Stimulated activated CD4-positive, alpha-beta T cell treated with anti-CD3 and anti-CD28 coated beads, Interleukin-4, amount 100 ng/mL, for 24 hours (primary cell): Measurements from ENCODE around the gene C16orf78.

Source experiments
- DNase-seq: peaks from one replicate; pipeline ENCODE4 v3.0.0-alpha.2; 2020

The C16orf78 gene

GRCh38 chr16:49398761-49399160 lies 25.2 kb downstream of the C16orf78 start:
- no peak for DNase-seq

DNA sequence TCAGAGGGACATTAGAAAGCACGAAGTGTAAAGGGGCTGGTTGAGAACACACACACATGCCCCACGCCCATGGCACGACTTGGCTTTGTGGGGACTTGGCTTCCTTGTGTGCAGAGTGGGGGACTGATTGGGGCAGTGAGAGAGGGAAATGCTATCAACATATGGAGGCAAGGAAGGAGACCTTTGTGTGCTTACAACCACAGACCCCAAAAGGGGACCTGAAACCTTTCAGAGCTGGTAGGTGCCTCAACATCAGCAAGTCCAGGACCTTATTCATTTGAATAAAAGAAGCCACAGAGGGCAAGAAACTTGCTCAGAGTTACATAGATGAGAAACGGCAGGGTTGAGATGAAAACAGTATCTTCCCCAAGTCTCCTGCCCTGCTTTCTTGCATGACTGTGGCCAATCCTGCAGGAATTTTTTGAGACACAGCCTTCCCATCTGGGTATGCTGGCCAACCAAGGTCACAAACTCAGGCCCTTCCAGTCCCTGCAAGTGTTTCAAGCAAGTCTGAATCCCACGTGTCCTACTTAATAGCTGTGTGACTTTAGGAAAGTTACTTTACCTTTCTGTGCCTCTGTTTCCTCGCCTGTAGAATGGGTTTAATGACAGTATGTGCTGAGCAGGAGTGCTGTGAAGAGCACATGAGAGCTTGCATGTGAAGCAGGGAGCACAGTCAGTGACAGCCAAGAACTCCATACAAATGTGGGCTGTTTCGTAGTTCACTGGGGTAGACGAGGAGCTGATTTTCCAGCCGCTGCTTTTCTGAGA lies 26.2 kb downstream of the C16orf78 start:
- no peak for DNase-seq

- no peak for DNase-seq
Observed at GRCh38 chr16:49400611-49401010, 27.0 kb downstream of the C16orf78 start.

DNA sequence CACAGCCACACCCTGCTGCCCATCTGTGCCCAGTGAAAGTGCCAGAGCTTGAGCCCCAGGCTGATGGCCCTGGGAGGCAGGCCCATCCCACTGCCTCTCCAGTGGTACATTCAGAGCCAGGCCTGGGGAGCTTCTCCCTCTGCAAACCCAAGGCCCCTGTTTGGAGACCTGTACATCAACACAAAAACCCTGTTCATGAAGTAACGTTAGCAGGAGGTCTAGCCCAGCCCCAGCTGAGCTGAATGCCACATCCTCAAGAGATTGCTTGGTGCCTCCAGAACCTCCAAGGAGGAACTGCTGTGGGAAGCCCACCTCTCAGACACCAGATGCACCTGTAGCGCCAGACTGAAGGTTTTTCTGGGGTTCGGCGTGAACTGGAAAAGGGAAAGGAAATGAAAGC lies 31.5 kb downstream of the C16orf78 start:
- no peak for DNase-seq

DNA sequence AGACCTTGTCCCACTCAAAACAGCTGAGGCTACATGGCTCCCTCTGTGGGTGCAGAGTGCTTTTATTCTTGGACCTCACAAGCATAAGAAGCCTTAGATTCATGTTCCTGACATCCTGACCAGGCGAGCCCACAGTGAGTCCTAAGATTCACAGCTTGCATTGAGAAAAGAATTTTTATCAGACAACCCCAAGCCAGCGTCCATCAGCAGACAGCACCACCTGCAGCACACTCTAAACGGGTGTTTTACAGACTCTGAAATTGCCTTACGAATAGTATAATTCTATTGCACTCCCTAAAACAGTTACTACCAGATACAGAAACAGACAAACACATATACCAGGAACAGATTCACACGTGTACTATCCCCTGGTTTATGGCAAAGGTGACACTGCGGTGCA lies 31.9 kb downstream of the C16orf78 start:
- no peak for DNase-seq

DNA sequence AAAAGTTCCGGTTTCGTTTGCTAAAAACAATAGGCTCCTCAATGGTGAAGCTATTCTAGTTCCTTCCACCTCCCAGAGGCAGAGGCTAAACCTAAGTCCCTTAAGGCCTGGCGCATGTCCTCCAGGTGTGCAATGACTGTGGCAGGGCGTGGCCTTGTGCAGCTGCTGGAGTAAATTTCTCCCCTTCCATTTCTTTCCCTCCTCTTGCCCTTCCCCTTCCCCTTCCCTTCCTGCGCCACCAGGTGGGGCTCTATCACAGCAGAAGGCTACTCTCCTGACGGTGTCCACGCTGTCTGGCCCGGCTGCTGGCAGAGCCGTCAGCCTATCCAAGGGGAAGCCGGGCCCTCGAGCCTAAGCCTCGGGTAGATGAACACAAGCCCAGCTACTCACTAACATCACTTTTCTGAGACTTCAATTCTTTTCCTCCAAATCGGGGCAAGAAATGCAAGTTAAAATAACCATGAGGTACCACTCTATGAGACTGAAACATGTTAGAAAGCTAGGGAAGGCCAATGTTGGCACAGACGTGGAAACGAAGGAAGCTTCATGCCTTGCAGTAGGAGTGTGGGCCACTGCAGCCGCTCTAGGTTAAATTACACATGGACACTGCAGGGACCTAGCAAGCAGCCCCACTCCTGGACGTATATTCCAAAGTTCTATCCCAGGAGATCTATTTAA lies 34.4 kb downstream of the C16orf78 start:
- peak; percentile 63 for DNase-seq

DNA sequence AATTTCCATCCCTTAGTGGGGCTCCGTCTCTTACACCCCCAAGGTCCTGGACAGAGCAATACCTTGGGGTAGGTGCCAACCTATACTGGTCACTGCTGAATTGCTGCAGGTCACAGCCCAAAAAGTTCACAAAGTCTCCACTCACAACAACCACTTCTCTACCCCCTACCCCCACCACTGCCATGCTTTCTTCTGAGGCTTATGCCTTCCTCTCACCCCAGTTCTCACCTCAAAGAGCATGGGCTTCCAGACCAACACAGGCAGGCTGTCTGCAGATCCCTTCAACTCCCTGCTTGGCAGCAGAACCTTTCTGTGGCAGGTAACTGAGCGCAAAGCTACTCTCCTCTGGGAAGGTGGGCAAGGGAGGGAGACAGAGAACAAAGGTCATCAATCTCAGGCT lies 35.5 kb downstream of the C16orf78 start:
- no peak for DNase-seq

GRCh38 chr16:49410226-49410625 lies 36.6 kb downstream of the C16orf78 start:
- DNase-seq, result no peak

DNA sequence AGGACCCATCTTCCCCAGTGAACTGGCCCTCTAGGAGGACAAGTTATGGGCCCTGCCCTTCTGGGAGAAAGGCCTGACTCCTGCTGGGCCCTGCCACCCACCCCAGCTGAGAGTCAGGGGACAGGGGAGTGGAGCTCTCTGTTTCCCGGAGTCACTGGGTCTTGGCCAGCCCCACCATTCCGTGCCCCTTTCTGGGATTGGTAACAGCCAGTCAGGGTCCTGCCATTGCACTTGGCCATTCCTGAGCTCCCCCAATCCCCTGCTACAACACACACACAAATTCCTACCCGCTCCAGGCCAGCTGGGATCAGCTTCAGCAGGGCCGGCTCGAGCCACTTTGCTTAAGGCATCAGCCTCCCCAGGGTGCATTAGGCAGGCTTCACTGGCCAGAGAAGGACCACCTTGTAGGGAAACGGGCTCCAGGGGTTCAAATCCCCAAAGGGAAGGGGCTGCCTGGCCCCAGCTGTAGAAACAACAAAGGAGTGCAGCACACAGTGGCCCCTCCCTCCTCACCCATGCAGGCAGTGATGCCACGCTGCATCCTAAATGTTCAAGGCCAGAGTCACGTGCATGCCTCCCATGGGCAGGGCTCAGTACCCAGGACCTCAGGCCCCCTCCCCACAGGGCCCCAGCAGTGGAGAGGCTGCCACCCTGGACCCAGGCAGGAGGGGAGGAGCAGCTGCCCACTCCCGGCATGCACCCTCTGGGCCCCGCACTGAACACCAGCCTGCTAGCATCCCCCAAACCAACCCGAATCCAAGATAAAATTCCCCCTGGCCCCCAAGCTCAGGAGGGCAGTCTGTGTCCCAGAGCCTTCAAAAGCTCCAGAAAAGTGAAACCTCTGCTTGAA lies 37.7 kb downstream of the C16orf78 start:
- no peak for DNase-seq

GRCh38 chr16:49414671-49415070 lies 41.1 kb downstream of the C16orf78 start:
- no peak for DNase-seq

DNA sequence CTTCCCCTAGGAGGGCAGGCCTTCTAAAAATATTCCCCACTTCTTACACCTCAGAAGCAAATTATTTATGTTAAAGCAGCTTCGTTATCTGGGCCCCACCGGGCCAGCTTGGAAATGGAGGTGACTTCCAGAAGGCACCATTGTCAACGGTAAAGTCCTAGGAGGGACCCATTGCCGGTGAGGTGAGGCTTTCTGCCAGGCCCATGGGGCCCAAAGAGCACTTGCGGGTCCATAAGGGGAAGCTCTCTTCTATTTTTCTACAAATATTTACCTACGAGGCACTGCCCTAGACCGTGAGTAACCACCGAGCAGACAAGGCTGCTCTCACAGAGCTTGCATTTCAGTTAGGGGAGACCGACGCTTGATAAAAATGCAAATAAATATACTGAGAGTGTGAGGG lies 41.5 kb downstream of the C16orf78 start:
- no peak for DNase-seq

DNA sequence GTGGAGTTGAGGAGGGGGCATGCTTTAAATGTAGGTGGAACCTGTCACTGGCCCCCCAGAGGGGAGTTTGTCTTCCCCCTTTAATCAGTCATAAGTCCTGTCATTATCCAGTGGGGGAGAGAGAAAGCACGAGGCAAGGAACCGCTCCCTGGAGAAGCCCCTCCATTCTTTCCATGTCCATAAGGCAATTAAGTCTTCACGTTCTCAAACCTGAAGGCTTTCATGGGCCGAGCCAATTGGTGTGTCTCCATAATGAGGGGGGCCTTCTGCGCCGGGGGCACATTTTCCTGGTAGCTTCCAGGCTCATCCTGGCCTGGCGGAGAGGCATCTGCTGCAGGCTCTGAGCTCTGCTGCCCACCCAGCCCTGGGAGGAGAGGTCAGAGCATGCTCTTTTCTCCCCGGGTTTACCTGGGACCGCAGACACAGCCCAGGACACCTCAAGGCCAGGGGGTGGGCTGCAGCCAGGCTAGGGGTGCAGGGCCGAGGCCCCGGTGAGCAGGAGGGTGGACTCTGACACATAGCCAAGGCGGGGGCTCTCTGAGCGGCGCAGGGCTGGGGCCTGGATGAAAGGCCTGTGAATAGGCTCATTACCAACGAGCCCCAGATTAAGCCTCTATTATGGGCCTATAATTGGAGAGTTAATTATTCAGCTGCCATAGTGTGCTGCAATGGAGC lies 42.5 kb downstream of the C16orf78 start:
- no peak for DNase-seq

DNA sequence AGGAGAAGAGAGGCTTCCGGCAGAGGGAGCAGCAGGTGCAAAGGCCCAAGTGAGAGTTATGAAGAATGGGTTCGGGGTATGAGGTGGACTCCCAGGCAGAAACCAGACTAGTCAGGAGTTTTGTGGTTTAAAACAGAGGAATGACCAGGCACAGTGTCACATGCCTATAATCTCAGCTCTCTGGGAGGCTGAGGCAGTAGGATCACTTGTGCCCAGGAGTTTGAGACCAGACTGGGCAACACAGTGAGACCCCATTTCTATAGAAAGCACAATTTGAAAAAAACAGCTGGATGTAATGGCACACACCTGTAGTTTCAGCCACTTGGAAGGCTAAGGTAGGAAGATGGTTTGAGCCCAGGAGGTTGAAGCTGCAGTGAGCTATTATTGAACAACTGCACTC lies 43.8 kb downstream of the C16orf78 start:
- no peak for DNase-seq

DNA sequence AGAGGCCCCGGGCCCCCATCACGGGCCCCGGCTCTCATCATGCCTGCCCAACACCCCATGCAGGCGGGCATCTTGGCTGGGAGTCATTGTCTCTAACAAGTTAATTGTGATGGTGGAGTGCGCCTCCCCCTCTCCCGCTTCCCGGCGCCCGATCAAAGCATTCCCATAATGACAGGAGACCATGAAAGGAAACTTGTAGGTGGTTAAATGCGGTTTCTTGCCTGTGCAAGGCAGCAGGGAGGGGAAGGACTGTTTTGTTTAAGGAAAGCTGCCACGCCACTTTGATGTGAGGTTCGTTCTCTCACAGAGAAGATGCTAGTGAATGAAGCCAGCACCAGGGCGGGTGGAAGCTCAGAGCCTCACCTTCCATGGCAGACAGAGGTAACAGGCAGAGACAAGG lies 45.4 kb downstream of the C16orf78 start:
- DNase-seq, result no peak

- DNase-seq, result no peak
Observed at GRCh38 chr16:49419862-49420261, 46.3 kb downstream of the C16orf78 start.

- no peak for DNase-seq
Observed at GRCh38 chr16:49422896-49423295, 49.3 kb downstream of the C16orf78 start.

DNA sequence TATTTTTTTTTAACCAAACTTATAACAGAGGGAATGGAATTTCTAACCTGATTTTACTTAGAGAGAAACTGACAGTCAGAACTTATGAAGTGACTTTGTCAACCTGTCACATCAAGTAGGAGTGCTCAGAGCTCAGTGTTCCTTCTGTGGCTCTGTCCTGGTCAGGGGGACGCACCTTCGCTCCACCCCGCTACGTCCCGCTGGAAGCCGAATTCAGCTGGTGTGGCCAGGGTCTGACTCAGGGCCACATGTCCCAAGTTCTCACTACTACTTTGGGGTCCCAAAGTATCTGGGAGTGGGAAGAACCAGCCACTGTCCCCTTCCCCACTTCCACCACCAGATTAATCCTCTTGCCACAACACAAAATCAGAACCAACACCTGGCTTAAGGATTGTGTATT lies 51.4 kb downstream of the C16orf78 start:
- DNase-seq, result no peak

GRCh38 chr16:49427771-49428170 lies 54.2 kb downstream of the C16orf78 start:
- DNase-seq, result no peak

GRCh38 chr16:49428808-49429207 lies 55.2 kb downstream of the C16orf78 start:
- no peak for DNase-seq

GRCh38 chr16:49431040-49431439 lies 57.4 kb downstream of the C16orf78 start:
- no peak for DNase-seq

DNA sequence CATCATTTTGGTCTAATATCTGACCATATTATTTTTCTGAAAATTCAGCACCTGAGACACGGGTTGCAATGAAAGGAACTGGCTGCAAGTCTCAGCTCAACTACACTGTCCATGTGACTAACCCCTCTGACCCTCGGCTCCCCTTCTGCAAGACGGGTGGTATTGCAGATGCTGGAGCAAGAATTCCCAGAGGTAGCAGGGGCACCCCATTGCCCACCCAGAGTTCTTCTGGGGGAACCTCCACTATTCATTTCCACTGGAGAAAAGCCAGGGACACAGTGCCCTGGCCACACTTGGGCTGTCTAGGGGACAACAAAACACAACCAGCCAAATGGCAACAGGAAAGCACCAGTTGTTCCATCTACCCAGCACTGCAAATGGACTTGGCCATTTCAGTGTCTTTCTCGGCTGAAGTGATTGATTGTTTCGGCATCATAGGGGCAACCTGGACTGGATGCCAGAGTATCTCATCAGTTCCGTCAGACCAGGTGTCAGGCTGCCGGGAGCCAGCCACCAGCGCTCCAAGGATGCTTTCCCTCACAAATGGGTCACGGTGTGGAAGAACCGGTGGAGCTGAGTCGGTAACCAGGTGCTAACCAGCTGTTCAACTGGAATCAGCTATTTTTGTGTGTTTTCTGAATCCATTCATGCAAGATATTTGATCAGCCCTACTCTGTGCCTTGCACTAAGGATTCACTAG lies 58.1 kb downstream of the C16orf78 start:
- DNase-seq, result no peak

GRCh38 chr16:49434733-49435132 lies 61.1 kb downstream of the C16orf78 start:
- DNase-seq, result no peak

DNA sequence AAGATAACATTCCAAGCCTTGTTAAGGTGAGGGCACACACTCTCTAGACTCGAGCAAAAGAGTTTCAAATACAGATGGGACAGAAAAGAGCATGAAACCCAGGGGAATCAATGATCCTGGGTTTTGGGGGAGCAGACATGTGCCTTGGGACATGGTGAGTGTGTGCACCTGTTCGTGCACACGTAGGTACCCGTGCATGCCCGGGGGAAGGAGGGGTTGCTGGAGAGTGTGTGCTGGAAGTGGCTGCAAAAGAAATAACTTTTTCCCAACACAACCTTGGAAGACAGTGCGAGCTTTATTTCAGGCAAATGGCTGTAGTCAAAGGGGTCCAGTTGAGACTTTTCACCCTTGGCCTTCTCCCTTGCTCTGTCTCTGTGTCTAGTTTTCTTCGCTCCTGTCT lies 62.6 kb downstream of the C16orf78 start:
- no peak for DNase-seq
